ENCODE data around the gene STIM2. TPM values are rescaled to one million over a fixed set of nuclear protein-coding genes. Genes with fewer than 3 reads are reported as not detected.

STIM2 gene
- total RNA-seq, 4 donors from 2014 or later, result 17.2 to 71.4 (median 20.7) TPM

- H3K36me3 ChIP-seq, result no peaks in the 10 kb centered on the region
- no peak for DNase-seq
- H3K4me1 ChIP-seq, result peaks cover 0 to 4% (median 0%) of the 10 kb centered on the region in 4 donors
- intact Hi-C loops (cut with DNase I; ENCODE audit: low total_unique reads) (no loop called here), in situ Hi-C loops (cut with MboI; ENCODE audit: low pct_ligation_motif_present in 1 of 4, low pct_unique_long_range_greater_than_20kb in 1 of 4, low sequenced_read_pairs in 3 of 4) (no loop called here)
- TF ChIP-seq POLR2A (IDR thresholded peaks at IDR 0.05) (no peak), CTCF (IDR thresholded peaks at IDR 0.05) (no peak), EP300 (IDR thresholded peaks at IDR 0.05; ENCODE audit: low read depth) (no peak)
- no peaks in the 10 kb centered on the region for H3K27me3 ChIP-seq
- no peak overlapping the region for H3K27ac ChIP-seq
- no peaks in the 10 kb centered on the region for H3K9me3 ChIP-seq
- H3K4me3 ChIP-seq, result no peak overlapping the region
- 91 to 97% methylated on average over 4 of the region's 4 CpGs for whole genome bisulfite sequencing, 2 donors (ENCODE audit: low coverage in 1 of 2)
These were observed 70.3 kb downstream of the STIM2 start for GRCh38 chr4:26930964-26931363.

GRCh38 chr4:26931451-26931850 lies 70.8 kb downstream of the STIM2 start:
- in situ Hi-C loops (cut with MboI; ENCODE audit: low pct_ligation_motif_present in 1 of 4, low pct_unique_long_range_greater_than_20kb in 1 of 4, low sequenced_read_pairs in 3 of 4), result no loop called here
- no peak overlapping the region for H3K4me3 ChIP-seq
- H3K4me1 ChIP-seq, result peaks cover 0 to 8% (median 0%) of the 10 kb centered on the region in 4 donors
- H3K27me3 ChIP-seq, result no peaks in the 10 kb centered on the region
- TF ChIP-seq POLR2AphosphoS5 (IDR thresholded peaks at IDR 0.05), result no peak
- TF ChIP-seq POLR2A (IDR thresholded peaks at IDR 0.05), result no peak
- no peak for TF ChIP-seq EP300 (IDR thresholded peaks at IDR 0.05; ENCODE audit: low read depth)
- TF ChIP-seq CTCF (IDR thresholded peaks at IDR 0.05), result no peak
- H3K9me3 ChIP-seq, result no peaks in the 10 kb centered on the region
- intact Hi-C loops (cut with DNase I; ENCODE audit: low total_unique reads), result no loop called here
- 90% methylated on average over 1 of the region's 1 CpG for WGBS, 2 donors (ENCODE audit: low coverage in 1 of 2)
- H3K27ac ChIP-seq, result no peak overlapping the region
- no peak for DNase-seq
- H3K36me3 ChIP-seq, result no peaks in the 10 kb centered on the region

GRCh38 chr4:26931966-26932365 lies 71.3 kb downstream of the STIM2 start:
- Histone ChIP-seq H3K4me1 (peaks cover 0 to 12% (median 0%) of the 10 kb centered on the region in 4 donors), H3K9me3 (no peaks in the 10 kb centered on the region), H3K27me3 (no peaks in the 10 kb centered on the region), H3K27ac (no peak overlapping the region), H3K4me3 (no peak overlapping the region), H3K36me3 (no peaks in the 10 kb centered on the region)
- no peak for DNase-seq
- 69 to 82% methylated on average over 3 of the region's 3 CpGs for WGBS, 2 donors (ENCODE audit: low coverage in 1 of 2)
- intact Hi-C loops (cut with DNase I; ENCODE audit: low total_unique reads) (no loop called here), in situ Hi-C loops (cut with MboI; ENCODE audit: low pct_ligation_motif_present in 1 of 4, low pct_unique_long_range_greater_than_20kb in 1 of 4, low sequenced_read_pairs in 3 of 4) (no loop called here)
- no peak for TF ChIP-seq CTCF (IDR thresholded peaks at IDR 0.05)
- no peak for TF ChIP-seq POLR2AphosphoS5 (IDR thresholded peaks at IDR 0.05)
- no peak for TF ChIP-seq POLR2A (IDR thresholded peaks at IDR 0.05)

- WGBS, 2 donors (ENCODE audit: low coverage in 1 of 2), result 65 to 70% methylated on average over 1 of the region's 1 CpG
- in situ Hi-C loops (cut with MboI; ENCODE audit: low pct_ligation_motif_present in 1 of 4, low pct_unique_long_range_greater_than_20kb in 1 of 4, low sequenced_read_pairs in 3 of 4), result no loop called here
- intact Hi-C loops (cut with DNase I; ENCODE audit: low total_unique reads), result loop anchor here (5.0 kb wide), 1 partner anchor 1402 kb away; no protein-coding TSS in a partner anchor
These were observed 74.8 kb downstream of the STIM2 start for GRCh38 chr4:26935397-26935796.

More at GRCh38 chr4:26935397-26935796, 74.8 kb downstream of the STIM2 start:
- TF ChIP-seq POLR2A (IDR thresholded peaks at IDR 0.05) (no peak), EP300 (IDR thresholded peaks at IDR 0.05; ENCODE audit: low read depth) (no peak), POLR2AphosphoS5 (IDR thresholded peaks at IDR 0.05) (no peak), CTCF (IDR thresholded peaks at IDR 0.05) (no peak)
- peaks cover 0 to 25% (median 0%) of the 10 kb centered on the region in 4 donors for H3K4me1 ChIP-seq
- no peak for DNase-seq
- no peak overlapping the region for H3K27ac ChIP-seq
- H3K9me3 ChIP-seq, result no peaks in the 10 kb centered on the region
- no peaks in the 10 kb centered on the region for H3K36me3 ChIP-seq
- H3K27me3 ChIP-seq, result no peaks in the 10 kb centered on the region
- no peak overlapping the region for H3K4me3 ChIP-seq

All from transverse colon (tissue), 4 donors.